Measurements from ENCODE around the gene APOA5. TPM values are rescaled to one million over a fixed set of nuclear protein-coding genes. Genes with fewer than 3 reads are reported as not detected.

Gene APOA5
- polyA plus RNA-seq, 3 donors = not detected

DNA sequence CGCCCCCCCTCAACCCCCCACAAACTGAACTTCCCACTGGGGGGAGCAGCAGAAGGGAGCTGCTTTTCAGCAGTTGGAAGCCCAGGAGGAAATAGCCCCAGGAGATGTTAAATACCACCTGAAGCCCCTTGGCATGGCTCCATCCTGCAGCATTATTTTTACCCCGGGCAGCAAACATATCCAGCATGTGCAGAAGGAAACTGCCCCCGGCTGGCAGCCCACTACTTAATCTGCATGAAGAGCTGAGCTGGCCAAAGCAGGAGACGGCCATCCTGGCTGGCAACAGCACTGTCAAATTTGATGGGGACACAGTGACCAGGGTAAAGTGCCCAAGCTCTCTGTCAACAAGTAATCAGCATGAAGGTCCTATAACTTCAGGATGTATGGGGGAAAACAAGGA, 50.9 kb downstream of the APOA5 start:
- H3K4me3 ChIP-seq (replicated peaks in 1 of 3; ENCODE audit: low read depth in 2 of 3, low read length in 3 of 3) = no peak overlapping the region
- intact Hi-C loops (cut with micrococcal nuclease) = no loop called here
- DNase-seq = no peak
- H4K20me1 ChIP-seq (ENCODE audit: insufficient read depth, low read length) = no peaks in the 10 kb centered on the region
- peaks cover 12 to 20% of the 10 kb centered on the region in 2 donors for H3K36me3 Mint-ChIP-seq
- peaks cover 0 to 1% (median 0%) of the 10 kb centered on the region in 3 donors for H3K27me3 Mint-ChIP-seq (ENCODE audit: low read depth in 3 of 3)
- no peak overlapping the region for H3K27ac ChIP-seq (ENCODE audit: low read depth in 1 of 2, low read length in 2 of 2)
- no peaks in the 10 kb centered on the region for H3K9me3 ChIP-seq (replicated peaks in 1 of 2; ENCODE audit: control insufficient read depth in 1 of 2, insufficient read depth in 1 of 2, low read length in 2 of 2)
- H3K4me1 ChIP-seq (ENCODE audit: control insufficient read depth in 1 of 2, insufficient read depth in 2 of 2, low read length in 2 of 2) = no peaks in the 10 kb centered on the region
- no peaks in the 10 kb centered on the region for H3K79me2 ChIP-seq (ENCODE audit: insufficient read depth, low read length)
- H3K27me3 ChIP-seq (ENCODE audit: control insufficient read depth in 2 of 2, insufficient read depth in 2 of 2, low read length in 2 of 2) = no peaks in the 10 kb centered on the region
- peaks cover 9% of the 10 kb centered on the region for H3K4me1 Mint-ChIP-seq
- no peak overlapping the region for H3K27ac Mint-ChIP-seq
- peaks cover 5 to 17% of the 10 kb centered on the region in 2 donors for H3K36me3 ChIP-seq (replicated peaks in 1 of 2; ENCODE audit: control insufficient read depth in 1 of 2, insufficient read depth in 2 of 2, low read length in 2 of 2)
- WGBS (ENCODE audit: insufficient coverage) = 55% methylated on average over 3 of the region's 4 CpGs
- H2AFZ ChIP-seq (ENCODE audit: insufficient read depth, low read depth, low read length, poor library complexity, severe bottlenecking) = no peak overlapping the region
- H3K9me3 Mint-ChIP-seq = no peaks in the 10 kb centered on the region
- no peak overlapping the region for H3K9ac ChIP-seq (ENCODE audit: insufficient read depth, low read length, poor library complexity, severe bottlenecking)
- no peak overlapping the region for H3K4me3 Mint-ChIP-seq
- H3K4me2 ChIP-seq (replicated peaks; ENCODE audit: extremely low read depth, low read length, poor library complexity, severe bottlenecking) = no peak overlapping the region
- TF ChIP-seq, protein P1, sequence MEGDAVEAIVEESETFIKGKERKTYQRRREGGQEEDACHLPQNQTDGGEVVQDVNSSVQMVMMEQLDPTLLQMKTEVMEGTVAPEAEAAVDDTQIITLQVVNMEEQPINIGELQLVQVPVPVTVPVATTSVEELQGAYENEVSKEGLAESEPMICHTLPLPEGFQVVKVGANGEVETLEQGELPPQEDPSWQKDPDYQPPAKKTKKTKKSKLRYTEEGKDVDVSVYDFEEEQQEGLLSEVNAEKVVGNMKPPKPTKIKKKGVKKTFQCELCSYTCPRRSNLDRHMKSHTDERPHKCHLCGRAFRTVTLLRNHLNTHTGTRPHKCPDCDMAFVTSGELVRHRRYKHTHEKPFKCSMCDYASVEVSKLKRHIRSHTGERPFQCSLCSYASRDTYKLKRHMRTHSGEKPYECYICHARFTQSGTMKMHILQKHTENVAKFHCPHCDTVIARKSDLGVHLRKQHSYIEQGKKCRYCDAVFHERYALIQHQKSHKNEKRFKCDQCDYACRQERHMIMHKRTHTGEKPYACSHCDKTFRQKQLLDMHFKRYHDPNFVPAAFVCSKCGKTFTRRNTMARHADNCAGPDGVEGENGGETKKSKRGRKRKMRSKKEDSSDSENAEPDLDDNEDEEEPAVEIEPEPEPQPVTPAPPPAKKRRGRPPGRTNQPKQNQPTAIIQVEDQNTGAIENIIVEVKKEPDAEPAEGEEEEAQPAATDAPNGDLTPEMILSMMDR (IDR thresholded peaks at IDR 0.05) = no peak

Other genes with a start within 250 kb of the APOA5 start
- 1 to 10 TPM; 4.2 to 8.7 (median 5.3) TPM for gene BUD13, start 18.9 kb downstream of the APOA5 start, polyA plus RNA-seq
- gene ZPR1, start 3.9 kb downstream of the APOA5 start, polyA plus RNA-seq = 10 to 100 TPM; 24.4 to 35.5 (median 35.2) TPM
- gene APOA4, start 31.4 kb upstream of the APOA5 start, polyA plus RNA-seq = not detected
- not detected for gene APOC3, start 38.0 kb upstream of the APOA5 start, polyA plus RNA-seq
- under 1 TPM in 1 of 3 donors, not detected in 2; 0.29 TPM for gene APOA1, start 45.7 kb upstream of the APOA5 start, polyA plus RNA-seq